Measurements from ENCODE around the gene ABTB1. TPM values are rescaled to one million over a fixed set of nuclear protein-coding genes. Genes with fewer than 3 reads are reported as not detected.
A peak's percentile ranks its signal among the peaks of the same experiment; 100 is the strongest.

Gene ABTB1
- total and polyA plus RNA-seq, 9 donors = 5.5 to 64.4 (median 26.7) TPM

DNA sequence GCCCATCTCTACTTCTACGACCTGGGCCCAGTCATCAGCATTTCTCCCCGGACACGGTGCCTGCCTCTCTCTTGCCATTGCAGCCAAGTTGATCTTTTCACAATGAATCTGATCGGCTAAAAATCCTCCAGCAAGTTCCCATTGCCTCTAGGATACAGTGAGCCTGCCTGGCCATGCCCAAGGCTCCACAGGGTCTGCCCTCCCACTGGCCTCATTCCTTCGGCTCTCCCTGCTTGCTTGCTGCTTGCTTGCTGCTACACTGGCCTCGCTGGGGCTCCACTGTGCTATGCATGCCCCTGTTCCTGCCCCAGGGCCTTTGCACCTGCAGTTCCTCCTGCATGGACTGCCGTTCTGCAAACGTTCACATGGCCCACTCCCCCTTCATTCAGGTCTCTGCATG is 2.0 kb downstream of the ABTB1 start:
- no peaks in the 10 kb centered on the region for H3K27me3 ChIP-seq
- intact Hi-C loops (cut with DNase I) = loop anchor here in 1 of 4 donors (10.0 kb wide), 1 partner anchor 80 kb away; the partner anchor contains the start of genes MCM2 and TPRA1
- 83 to 91% (median 85%) methylated on average over 8 of the region's 8 CpGs for WGBS, 3 donors
- H3K4me3 ChIP-seq = no peak overlapping the region
- DNase-seq = peak in 4 of 5 donors; percentile 5 to 36 (median 22)
- no peaks in the 10 kb centered on the region for H3K36me3 ChIP-seq
- no peak overlapping the region for H3K27ac ChIP-seq
- no peaks in the 10 kb centered on the region for H3K9me3 ChIP-seq
- peaks cover 7% of the 10 kb centered on the region for H3K4me1 ChIP-seq (ENCODE audit: insufficient read depth)
- TF ChIP-seq EP300 (IDR thresholded peaks at IDR 0.05) = no peak
- TF ChIP-seq, protein P1, sequence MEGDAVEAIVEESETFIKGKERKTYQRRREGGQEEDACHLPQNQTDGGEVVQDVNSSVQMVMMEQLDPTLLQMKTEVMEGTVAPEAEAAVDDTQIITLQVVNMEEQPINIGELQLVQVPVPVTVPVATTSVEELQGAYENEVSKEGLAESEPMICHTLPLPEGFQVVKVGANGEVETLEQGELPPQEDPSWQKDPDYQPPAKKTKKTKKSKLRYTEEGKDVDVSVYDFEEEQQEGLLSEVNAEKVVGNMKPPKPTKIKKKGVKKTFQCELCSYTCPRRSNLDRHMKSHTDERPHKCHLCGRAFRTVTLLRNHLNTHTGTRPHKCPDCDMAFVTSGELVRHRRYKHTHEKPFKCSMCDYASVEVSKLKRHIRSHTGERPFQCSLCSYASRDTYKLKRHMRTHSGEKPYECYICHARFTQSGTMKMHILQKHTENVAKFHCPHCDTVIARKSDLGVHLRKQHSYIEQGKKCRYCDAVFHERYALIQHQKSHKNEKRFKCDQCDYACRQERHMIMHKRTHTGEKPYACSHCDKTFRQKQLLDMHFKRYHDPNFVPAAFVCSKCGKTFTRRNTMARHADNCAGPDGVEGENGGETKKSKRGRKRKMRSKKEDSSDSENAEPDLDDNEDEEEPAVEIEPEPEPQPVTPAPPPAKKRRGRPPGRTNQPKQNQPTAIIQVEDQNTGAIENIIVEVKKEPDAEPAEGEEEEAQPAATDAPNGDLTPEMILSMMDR (IDR thresholded peaks at IDR 0.05) = no peak

GRCh38 chr3:127675651-127676391 is 3.1 kb downstream of the ABTB1 start:
- Histone ChIP-seq H3K4me3 (no peak overlapping the region), H3K27ac (no peak overlapping the region), H3K36me3 (no peaks in the 10 kb centered on the region), H3K9me3 (no peaks in the 10 kb centered on the region), H3K4me1 (ENCODE audit: insufficient read depth) (peaks cover 7% of the 10 kb centered on the region), H3K27me3 (no peaks in the 10 kb centered on the region)
- WGBS, 3 donors = 87 to 91% (median 87%) methylated on average over 27 to 29 of the region's 29 CpGs
- DNase-seq = peak in 3 of 5 donors; percentile 8 to 35 (median 23)
- intact Hi-C loops (cut with DNase I) = loop anchor here in 1 of 4 donors (10.0 kb wide), 1 partner anchor 81 kb away; the partner anchor contains the start of genes MCM2 and TPRA1
- TF ChIP-seq EP300 (IDR thresholded peaks at IDR 0.05) (no peak), POLR2A (IDR thresholded peaks at IDR 0.05) (no peak)
- TF ChIP-seq, protein P1 (IDR thresholded peaks at IDR 0.05) = no peak

DNA sequence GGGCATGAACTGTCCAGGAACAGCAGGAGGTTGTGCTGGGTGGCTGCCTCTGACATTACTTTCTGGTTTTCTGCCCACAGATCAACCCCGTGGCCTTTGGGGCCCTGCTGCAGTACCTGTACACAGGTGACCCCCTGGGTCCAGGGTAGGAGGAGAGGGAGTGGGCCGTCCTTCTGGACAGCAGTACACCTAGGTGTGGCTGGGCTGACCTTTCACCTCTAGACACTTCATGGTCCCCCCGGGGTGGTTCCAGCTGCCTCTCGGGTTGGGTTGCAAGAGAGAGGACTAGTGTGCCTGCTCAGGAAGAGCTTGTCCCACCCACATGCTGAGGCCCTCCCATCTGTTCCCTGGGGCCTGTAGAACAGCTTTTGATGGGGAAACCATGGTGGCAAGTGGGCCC is 3.7 kb downstream of the ABTB1 start:
- TF ChIP-seq POLR2A (IDR thresholded peaks at IDR 0.05) (no peak), EP300 (IDR thresholded peaks at IDR 0.05) (no peak)
- TF ChIP-seq, protein P1 (IDR thresholded peaks at IDR 0.05) = no peak
- intact Hi-C loops (cut with DNase I) = loop anchor here in 1 of 4 donors (10.0 kb wide), 1 partner anchor 82 kb away; the partner anchor contains the start of genes MCM2 and TPRA1
- H3K27ac ChIP-seq = no peak overlapping the region
- H3K36me3 ChIP-seq = no peaks in the 10 kb centered on the region
- no peak overlapping the region for H3K4me3 ChIP-seq
- WGBS, 3 donors = 77 to 85% (median 78%) methylated on average over 4 of the region's 4 CpGs
- DNase-seq = peak in 3 of 5 donors; percentile 17 to 24 (median 17)
- no peaks in the 10 kb centered on the region for H3K27me3 ChIP-seq
- H3K9me3 ChIP-seq = no peaks in the 10 kb centered on the region
- H3K4me1 ChIP-seq (ENCODE audit: insufficient read depth) = peaks cover 5% of the 10 kb centered on the region

GRCh38 chr3:127676921-127677351 is 4.2 kb downstream of the ABTB1 start:
- Histone ChIP-seq H3K4me3 (no peak overlapping the region), H3K36me3 (no peaks in the 10 kb centered on the region), H3K9me3 (no peaks in the 10 kb centered on the region), H3K4me1 (ENCODE audit: insufficient read depth) (no peaks in the 10 kb centered on the region), H3K27me3 (no peaks in the 10 kb centered on the region), H3K27ac (no peak overlapping the region)
- intact Hi-C loops (cut with DNase I) = loop anchor here in 1 of 4 donors (10.0 kb wide), 1 partner anchor 82 kb away; the partner anchor contains the start of genes MCM2 and TPRA1
- peak in 3 of 5 donors; percentile 13 to 29 (median 15) for DNase-seq
- TF ChIP-seq EP300 (IDR thresholded peaks at IDR 0.05) (no peak), POLR2A (IDR thresholded peaks at IDR 0.05) (no peak)
- TF ChIP-seq, protein P1 (IDR thresholded peaks at IDR 0.05) = no peak
- WGBS, 3 donors = 91 to 94% (median 94%) methylated on average over 20 to 21 of the region's 21 CpGs

All from ovary (tissue), 9 donors.